CD4-positive, alpha-beta T cell treated with Interleukin-2 at 100 ng/mL for 4 hours (primary cell): ENCODE results near the gene TIMM29.
"Not testable (repeated sequence)": the region's sequence is repeated elsewhere in the genome, so short reads cannot be mapped to it uniquely, and the experiment has no call there.

ENCODE experiments used
- DNase-seq: peaks from one replicate; pipeline ENCODE4 v3.0.0-alpha.2; 2020; ENCODE audit warnings: low spot score

Gene TIMM29

GRCh38 chr19:10912619-10913018 lies 16.0 kb upstream of the TIMM29 start:
- DNase-seq = no peak

- no peak for DNase-seq
These were observed 14.8 kb upstream of the TIMM29 start for GRCh38 chr19:10913716-10914340.

GRCh38 chr19:10915130-10916091 lies 13.2 kb upstream of the TIMM29 start:
- DNase-seq = no peak

- no peak for DNase-seq
These were observed 12.0 kb upstream of the TIMM29 start for GRCh38 chr19:10916602-10917001.

- DNase-seq = no peak
These were observed 10.3 kb upstream of the TIMM29 start for GRCh38 chr19:10918359-10918758.

- DNase-seq = no peak
These were observed 9.0 kb upstream of the TIMM29 start for GRCh38 chr19:10919352-10920287.

- no peak for DNase-seq
These were observed 8.3 kb upstream of the TIMM29 start for GRCh38 chr19:10920288-10920655.

- DNase-seq = no peak
These were observed 7.8 kb upstream of the TIMM29 start for GRCh38 chr19:10920781-10921180.

GRCh38 chr19:10921199-10921909 lies 7.3 kb upstream of the TIMM29 start:
- DNase-seq = no peak

GRCh38 chr19:10921910-10922637 lies 6.5 kb upstream of the TIMM29 start:
- no peak for DNase-seq

- DNase-seq = no peak
These were observed 6.0 kb upstream of the TIMM29 start for GRCh38 chr19:10922638-10923014.

- DNase-seq = no peak
These were observed 5.1 kb upstream of the TIMM29 start for GRCh38 chr19:10923260-10924112.

GRCh38 chr19:10924597-10924996 lies 4.0 kb upstream of the TIMM29 start:
- DNase-seq = no peak

- no peak for DNase-seq
These were observed 665 bp upstream of the TIMM29 start for GRCh38 chr19:10927730-10928562.

- no peak for DNase-seq
These were observed 787 bp downstream of the TIMM29 start for GRCh38 chr19:10929402-10929794.

GRCh38 chr19:10935371-10936059 lies 6.9 kb downstream of the TIMM29 start:
- DNase-seq = no peak

GRCh38 chr19:10936661-10937084 lies 8.1 kb downstream of the TIMM29 start:
- peak; percentile 64 for DNase-seq

- not testable (repeated sequence) for DNase-seq
These were observed 13.0 kb downstream of the TIMM29 start for GRCh38 chr19:10941649-10942048.
